UCSD-AML1 (cell line): ENCODE measurements around the gene KMT5C.
"Not testable (repeated sequence)": the region's sequence is repeated elsewhere in the genome, so short reads cannot be mapped to it uniquely, and the experiment has no call there.

Experiments used
- DNase-seq: peaks from one replicate; lab custom pipeline; 2025; ENCODE audit not compliant: unreplicated experiment; lab: John Stamatoyannopoulos, UW

Gene KMT5C

GRCh38 chr19:55315956-55316525, 23.6 kb upstream of the KMT5C start:
- DNase-seq: no peak

GRCh38 chr19:55316646-55317045, 23.0 kb upstream of the KMT5C start:
- no peak for DNase-seq

- no peak for DNase-seq
Measured at GRCh38 chr19:55319785-55320184, 19.9 kb upstream of the KMT5C start.

- DNase-seq: no peak
Measured at GRCh38 chr19:55320844-55321419, 18.7 kb upstream of the KMT5C start.

- no peak for DNase-seq
Measured at GRCh38 chr19:55321466-55322137, 18.1 kb upstream of the KMT5C start.

- no peak for DNase-seq
Measured at GRCh38 chr19:55322204-55322885, 17.3 kb upstream of the KMT5C start.

- no peak for DNase-seq
Measured at GRCh38 chr19:55324662-55325061, 15.0 kb upstream of the KMT5C start.

GRCh38 chr19:55325172-55325571, 14.5 kb upstream of the KMT5C start, which contains the start of gene TMEM150B:
TMEM150B (minus strand) TSS chr19:55325341; CDS start chr19:55321036, 4,305 bp downstream.
- DNase-seq: peak; percentile 55

- DNase-seq: not testable (repeated sequence)
Measured at GRCh38 chr19:55328774-55329318, 10.8 kb upstream of the KMT5C start.

GRCh38 chr19:55329791-55330190, 9.9 kb upstream of the KMT5C start:
- DNase-seq: not testable (repeated sequence)

GRCh38 chr19:55333870-55334269, 5.8 kb upstream of the KMT5C start:
- no peak for DNase-seq

GRCh38 chr19:55336101-55336500, 3.6 kb upstream of the KMT5C start:
- no peak for DNase-seq

GRCh38 chr19:55339889-55340783, 460 bp downstream of the KMT5C start:
- DNase-seq: no peak

GRCh38 chr19:55340784-55341147, 1.1 kb downstream of the KMT5C start:
- peak; percentile 39 for DNase-seq

GRCh38 chr19:55341171-55341588, 1.5 kb downstream of the KMT5C start:
- peak; percentile 69 for DNase-seq

GRCh38 chr19:55341595-55342531, 2.2 kb downstream of the KMT5C start:
- no peak for DNase-seq

- no peak for DNase-seq
Measured at GRCh38 chr19:55344444-55344843, 4.8 kb downstream of the KMT5C start.

- no peak for DNase-seq
Measured at GRCh38 chr19:55345101-55345817, 5.6 kb downstream of the KMT5C start.
